HG03097 (cell line): ENCODE measurements around the gene SERPINA4.
"Not testable (repeated sequence)": the region's sequence is repeated elsewhere in the genome, so short reads cannot be mapped to it uniquely, and the experiment has no call there.

Source experiments
- ATAC-seq: cut with Tn5 transposase; IDR thresholded peaks from one replicate; pipeline ENCODE4 v1.9.1; 2021; ENCODE audit not compliant: unreplicated experiment, low FRiP score

Gene SERPINA4

GRCh38 chr14:94584591-94585280, 23.5 kb downstream of the SERPINA4 start:
- ATAC-seq: no peak

GRCh38 chr14:94586635-94587034, 25.4 kb downstream of the SERPINA4 start:
- ATAC-seq: no peak

GRCh38 chr14:94588311-94588710, 27.1 kb downstream of the SERPINA4 start:
- ATAC-seq: no peak

GRCh38 chr14:94591073-94591472, 29.8 kb downstream of the SERPINA4 start:
- no peak for ATAC-seq

- ATAC-seq: no peak
These were observed 30.6 kb downstream of the SERPINA4 start for GRCh38 chr14:94591871-94592270.

GRCh38 chr14:94592457-94592856, 31.2 kb downstream of the SERPINA4 start:
- ATAC-seq: no peak

GRCh38 chr14:94593376-94593748, 32.1 kb downstream of the SERPINA4 start:
- ATAC-seq: no peak

GRCh38 chr14:94593749-94594431, 32.6 kb downstream of the SERPINA4 start:
- no peak for ATAC-seq

GRCh38 chr14:94594441-94594840, 33.2 kb downstream of the SERPINA4 start:
- ATAC-seq: no peak

- no peak for ATAC-seq
These were observed 34.7 kb downstream of the SERPINA4 start for GRCh38 chr14:94595912-94596311.

GRCh38 chr14:94596361-94596760, 35.1 kb downstream of the SERPINA4 start:
- no peak for ATAC-seq

- ATAC-seq: no peak
These were observed 36.5 kb downstream of the SERPINA4 start for GRCh38 chr14:94597788-94598187.

GRCh38 chr14:94598506-94598815, 37.2 kb downstream of the SERPINA4 start:
- ATAC-seq: no peak

GRCh38 chr14:94598816-94599655, 37.8 kb downstream of the SERPINA4 start:
- ATAC-seq: no peak

- no peak for ATAC-seq
These were observed 38.4 kb downstream of the SERPINA4 start for GRCh38 chr14:94599656-94600004.

- ATAC-seq: no peak
These were observed 38.9 kb downstream of the SERPINA4 start for GRCh38 chr14:94600148-94600545.

GRCh38 chr14:94601884-94602391, 40.7 kb downstream of the SERPINA4 start:
- ATAC-seq: no peak

- ATAC-seq: no peak
These were observed 41.5 kb downstream of the SERPINA4 start for GRCh38 chr14:94602722-94603121.

GRCh38 chr14:94605361-94605760, 44.1 kb downstream of the SERPINA4 start:
- no peak for ATAC-seq

GRCh38 chr14:94608966-94609365, 47.7 kb downstream of the SERPINA4 start:
- not testable (repeated sequence) for ATAC-seq

- ATAC-seq: no peak
These were observed 49.9 kb downstream of the SERPINA4 start for GRCh38 chr14:94611179-94611578.
